HCEC 1CT (cell line): ENCODE results near the gene ZBTB45.

Experiments
- DNase-seq: peaks from one replicate; pipeline ENCODE4 v3.0.0-alpha.2; 2017

The ZBTB45 gene

GRCh38 chr19:58519355-58520256 lies at the start of gene ZBTB45:
ZBTB45 (minus strand) TSS chr19:58519810; CDS start chr19:58517673, 2,137 bp downstream.
- peak; percentile 98 for DNase-seq

GRCh38 chr19:58568453-58569130 lies 49.0 kb upstream of the ZBTB45 start:
- DNase-seq = no peak

GRCh38 chr19:58566989-58567388 lies 47.4 kb upstream of the ZBTB45 start:
- no peak for DNase-seq

DNA sequence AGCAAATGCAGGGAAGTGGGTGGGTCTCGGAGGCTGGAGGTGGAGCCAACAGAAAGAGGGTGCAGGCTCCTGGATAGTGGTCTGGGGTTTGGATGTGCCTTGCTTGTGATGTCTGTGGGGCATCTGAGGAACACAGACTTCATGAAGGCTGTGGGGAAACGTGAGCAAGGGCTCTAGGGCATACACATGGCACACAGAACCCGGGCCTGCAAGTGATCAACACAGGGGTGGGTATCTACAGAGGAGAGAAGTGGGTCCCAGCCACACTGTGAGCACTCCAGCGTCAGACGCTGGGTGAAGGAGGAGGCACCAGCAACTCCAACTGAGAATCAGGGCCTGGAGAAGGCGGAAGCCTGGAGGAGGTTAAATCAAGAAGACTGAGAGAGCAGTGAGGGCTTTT lies 44.2 kb upstream of the ZBTB45 start:
- DNase-seq = no peak

- no peak for DNase-seq
These were observed 43.5 kb upstream of the ZBTB45 start for GRCh38 chr19:58563034-58563573.

DNA sequence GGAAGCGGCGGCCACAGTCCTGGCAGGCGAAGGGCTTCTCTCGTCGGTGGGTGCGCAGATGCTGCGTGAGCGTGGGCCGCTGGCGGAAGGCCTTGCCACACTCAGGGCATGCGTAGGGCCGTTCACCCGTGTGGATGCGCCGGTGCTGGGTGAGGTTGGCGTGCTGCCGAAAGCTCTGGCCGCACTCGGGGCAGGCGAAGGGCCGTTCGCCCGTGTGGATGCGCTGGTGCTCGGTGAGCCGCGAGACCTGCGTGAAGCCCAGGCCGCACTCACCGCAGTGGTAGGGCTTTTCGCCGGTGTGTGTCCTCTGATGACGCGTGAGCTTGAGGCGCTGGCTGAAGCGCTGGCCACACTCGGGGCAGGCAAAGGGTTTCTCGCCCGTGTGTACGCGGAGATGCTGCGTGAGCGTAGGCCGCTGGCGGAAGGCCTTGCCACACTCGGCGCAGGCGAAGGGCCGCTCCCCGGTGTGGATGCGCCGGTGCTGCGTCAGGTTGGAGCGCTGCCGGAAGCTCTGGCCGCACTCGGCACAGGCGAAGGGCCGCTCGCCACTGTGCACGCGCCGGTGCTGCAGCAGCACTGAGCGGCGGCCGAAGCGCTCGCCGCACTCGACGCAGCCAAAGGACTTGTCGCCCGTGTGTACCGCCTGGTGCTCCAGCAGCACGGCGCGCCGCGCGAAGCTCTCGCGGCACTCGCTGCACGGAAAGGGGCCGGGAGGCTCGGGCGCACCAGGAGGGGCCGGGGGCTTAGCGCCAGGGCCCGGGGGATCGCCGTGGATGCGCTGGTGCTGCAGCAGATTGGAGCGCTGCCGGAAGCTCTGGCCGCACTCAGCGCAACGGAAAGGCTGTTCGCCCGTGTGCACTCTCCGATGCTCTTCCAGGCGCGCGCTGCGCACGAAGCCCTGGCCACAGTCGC lies 42.8 kb upstream of the ZBTB45 start:
- no peak for DNase-seq

DNA sequence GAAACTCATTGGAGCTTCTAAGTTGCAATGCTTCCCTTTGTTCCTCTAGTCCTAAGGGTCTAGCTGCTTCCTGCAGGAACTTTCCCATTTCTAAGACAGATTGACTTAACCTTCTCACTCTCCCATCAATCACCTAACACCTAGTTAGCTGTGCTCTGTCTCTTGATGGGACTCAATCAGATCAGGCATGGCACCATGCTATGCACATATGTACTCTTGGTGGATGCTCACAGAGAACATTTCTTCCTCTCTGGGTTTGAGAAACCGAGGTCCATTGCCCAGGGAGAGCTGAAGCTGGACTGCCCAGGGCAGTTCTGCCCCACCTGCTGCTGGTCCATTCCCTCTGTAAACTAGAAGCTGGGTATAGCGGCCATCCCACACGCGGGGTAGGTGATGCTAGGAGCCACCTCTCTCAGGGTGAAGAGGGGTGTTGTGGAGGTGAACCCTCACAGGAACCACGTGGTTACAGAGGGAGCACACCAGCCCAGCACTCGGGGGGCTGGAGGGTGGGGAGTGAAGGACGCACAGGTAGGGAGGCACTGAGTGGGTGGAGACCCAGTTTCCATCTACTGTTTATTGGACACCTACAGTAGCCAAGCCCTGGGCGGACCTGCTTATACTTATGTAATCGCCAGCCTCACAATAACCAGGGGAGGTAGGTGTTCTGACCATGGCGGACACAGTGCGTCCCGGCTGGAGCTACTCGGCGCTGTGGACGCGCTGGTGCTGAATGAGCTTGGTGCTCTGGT lies 41.9 kb upstream of the ZBTB45 start:
- DNase-seq = no peak

DNA sequence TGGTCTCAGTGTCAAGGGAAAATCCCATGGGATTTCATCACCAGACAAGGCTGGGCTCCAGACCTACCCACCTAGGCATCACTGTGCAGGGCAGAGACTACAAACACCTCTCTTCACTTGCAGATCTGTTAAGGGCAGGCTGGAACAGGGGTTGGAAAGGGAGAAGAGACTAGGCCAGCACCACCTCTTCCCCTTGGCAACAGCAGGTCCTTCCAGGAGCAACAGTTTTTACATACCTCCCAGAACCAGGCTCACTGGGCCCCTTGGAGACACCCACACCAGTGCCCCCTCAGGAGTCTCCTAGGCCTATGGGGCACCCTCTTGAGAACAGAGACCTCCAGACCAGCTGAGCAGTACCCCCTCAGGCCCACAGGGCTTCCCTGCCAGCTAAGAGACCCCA lies 41.3 kb upstream of the ZBTB45 start:
- DNase-seq = no peak

- DNase-seq = no peak
These were observed 40.6 kb upstream of the ZBTB45 start for GRCh38 chr19:58560007-58560887.

- DNase-seq = peak; percentile 92
These were observed 39.8 kb upstream of the ZBTB45 start for GRCh38 chr19:58559275-58560006.

DNA sequence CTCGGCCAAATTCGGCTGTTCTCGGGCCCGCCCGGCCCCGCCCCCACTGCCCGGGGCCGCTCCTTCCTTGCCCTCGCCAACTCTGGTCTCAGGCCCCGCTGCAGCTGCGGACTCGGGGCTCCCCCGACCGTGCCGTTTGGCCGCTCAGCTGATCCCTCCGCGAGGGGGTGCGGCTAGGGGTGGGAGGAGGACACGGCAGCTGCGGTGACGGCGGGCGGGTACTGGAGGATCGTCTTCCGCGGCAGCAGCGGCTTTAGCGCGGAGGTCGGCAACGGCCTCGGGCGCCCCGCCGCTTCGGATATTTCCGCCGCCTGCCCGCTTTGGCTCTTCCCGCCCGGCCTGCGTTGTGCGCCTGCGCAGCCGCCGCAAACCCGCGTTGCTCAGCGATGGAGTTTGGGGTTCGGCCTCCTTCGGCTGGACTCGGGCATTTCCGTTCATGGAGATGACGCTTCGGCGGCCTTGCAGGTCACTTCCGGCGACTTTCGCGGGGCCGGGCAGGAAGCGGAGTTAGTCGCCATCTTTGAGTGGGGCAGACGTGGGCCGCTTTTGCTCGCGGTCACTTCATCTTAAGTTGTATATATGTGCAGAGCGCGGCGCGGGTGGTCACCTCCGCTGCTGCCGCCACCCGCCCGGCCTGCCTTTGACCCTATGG lies 39.1 kb upstream of the ZBTB45 start:
- peak; percentile 97 for DNase-seq

DNA sequence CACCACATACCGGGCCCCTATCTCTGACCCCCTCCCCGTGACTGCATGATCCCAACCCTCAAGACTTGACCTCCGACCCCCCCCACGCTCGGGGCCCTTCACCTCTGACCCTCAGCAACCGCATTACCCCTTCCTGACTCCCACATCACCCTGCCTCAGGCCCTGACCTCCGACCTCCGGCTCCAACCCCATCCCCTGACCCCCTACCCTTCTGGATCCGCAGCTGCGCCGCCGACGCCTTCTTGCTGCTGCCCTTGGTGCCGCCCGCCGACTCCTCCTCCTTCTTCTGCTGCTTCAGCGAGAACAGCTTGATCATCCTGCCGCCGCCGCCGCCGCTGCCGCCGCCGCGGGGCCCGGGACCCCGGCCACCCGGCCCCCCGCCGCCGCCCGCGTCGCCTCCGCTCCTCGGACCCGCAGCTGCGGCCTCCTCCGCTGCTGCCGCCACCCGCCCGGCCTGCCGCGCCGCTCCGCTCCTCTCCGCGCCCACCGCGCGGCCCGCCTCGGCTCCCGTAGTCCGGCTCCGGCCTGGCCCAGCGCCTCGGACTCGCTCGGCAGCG lies 38.5 kb upstream of the ZBTB45 start, which contains the start of gene UBE2M:
TSS of gene UBE2M (minus strand) at position 546 of the 557 bp plus-strand sequence. CDS start at position 316, 230 bp downstream.
- peak; percentile 28 for DNase-seq

- DNase-seq = no peak
These were observed 37.8 kb upstream of the ZBTB45 start for GRCh38 chr19:58557221-58558065.

DNA sequence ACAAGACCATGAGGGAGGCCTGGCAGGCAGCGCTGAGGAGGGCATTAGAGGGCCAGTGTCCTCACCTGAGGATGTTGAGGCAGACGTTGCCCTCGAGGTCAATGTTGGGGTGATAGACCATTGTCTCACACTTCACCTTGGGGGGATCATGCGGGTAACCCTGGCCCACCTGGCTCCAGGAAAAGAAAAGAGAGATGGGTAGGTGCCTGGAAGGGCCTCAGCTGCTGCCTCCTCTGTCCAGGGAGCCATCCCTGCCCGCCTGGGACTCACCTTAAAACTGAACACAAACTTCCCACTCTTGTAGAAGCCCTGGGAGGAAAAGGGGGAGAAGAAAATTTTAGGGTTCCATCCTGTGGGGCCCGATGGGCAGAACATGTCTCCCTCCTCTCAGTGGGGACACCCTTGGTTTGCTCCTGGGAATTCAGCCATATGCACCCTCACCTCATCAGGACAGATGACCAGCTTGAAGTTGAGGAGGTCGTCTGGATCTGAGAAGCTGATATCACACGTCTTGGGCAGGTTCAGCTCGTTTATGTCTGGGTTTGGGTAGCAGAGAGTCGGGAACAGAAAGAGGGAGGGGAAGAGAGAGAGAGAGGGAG lies 37.1 kb upstream of the ZBTB45 start:
- no peak for DNase-seq

DNA sequence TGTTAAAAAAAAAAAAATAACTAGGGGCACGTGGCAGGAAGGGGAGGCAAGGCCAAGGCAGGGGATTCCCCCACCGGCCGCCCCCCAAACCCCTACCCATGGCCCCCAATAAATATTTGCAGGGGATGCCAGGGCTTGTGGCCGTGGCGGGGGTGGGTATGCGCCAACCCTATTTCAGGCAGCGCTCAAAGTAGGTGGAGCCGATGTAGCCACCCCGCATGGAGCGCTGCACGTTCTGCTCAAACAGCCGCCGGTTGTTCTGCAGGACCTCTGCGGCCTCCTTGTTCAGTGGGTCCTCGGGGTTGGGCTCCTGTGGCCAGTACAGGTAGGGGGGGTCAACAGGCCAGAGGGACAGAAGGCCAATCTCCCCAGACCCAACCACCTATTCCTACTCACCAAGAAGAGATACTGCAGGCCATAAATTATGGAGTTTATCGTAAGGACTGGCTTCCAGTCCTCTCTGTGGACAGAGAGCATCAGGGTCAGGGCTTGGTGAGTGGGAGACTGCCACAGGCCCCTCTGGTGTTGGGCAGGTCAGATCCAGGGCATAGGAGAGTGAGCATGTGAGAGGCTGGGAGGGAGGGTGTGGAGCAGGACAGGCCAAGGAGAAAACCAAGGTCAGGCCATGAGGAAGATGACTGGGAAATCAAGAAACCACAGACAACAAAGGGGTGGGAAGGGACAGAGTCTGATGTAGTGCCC lies 36.5 kb upstream of the ZBTB45 start:
- DNase-seq = no peak

GRCh38 chr19:58555369-58555885 lies 35.8 kb upstream of the ZBTB45 start:
- no peak for DNase-seq
